ENCODE results near the gene FNDC3B.

FNDC3B gene

DNA sequence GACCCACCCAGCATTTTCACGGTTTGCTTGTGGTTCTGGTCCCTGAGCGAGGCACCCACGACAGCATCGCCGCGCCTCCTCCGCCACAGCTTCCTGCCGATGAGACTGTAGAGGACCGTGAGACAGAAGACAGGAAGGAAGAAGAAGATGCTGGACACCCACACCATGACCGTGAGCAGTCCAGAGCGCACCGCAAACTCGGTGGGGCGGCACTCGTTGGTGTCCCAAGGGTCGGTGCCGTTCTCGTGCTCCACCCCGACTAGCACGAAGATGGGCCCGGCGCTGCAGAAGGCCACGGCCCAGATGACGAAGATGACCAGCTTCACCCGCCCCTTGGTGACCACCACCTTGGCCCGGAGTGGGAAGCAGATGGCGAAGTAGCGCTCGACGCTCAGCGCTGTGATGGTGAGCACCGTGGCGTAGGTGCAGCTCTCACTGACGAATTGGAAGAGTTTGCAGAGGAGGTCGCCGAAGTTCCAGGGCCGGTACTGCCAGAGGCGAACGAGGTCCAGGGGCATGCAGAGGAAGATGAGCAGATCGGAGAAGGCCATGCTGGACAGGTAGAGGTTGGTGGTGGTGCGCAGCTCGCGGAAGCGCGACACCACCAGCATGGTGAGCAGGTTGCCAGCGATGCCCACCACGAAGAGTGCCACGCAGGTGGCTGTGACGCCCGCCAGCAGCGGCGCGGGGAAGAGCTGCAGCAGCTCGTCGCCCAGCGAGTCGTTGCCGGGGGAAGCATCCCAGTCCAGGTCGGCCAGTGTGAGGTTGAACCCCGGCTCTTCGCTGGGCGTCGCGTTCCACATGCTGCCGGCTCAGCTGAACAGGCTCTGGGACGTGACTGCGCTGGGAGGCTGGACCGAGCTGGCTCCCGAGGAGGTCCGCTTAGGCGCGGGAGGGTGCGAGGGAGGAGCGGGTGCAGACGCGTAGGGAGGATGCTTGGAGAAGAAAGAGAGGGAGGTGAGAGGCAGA, 408.5 kb downstream of the FNDC3B start, which contains the start of gene GHSR:
Gene GHSR, minus strand, starts transcription at position 846 of the 969 bp plus-strand sequence. Its CDS starts 43 bp downstream, at position 803.
- peak; percentile 7 for DNase-seq

DNA sequence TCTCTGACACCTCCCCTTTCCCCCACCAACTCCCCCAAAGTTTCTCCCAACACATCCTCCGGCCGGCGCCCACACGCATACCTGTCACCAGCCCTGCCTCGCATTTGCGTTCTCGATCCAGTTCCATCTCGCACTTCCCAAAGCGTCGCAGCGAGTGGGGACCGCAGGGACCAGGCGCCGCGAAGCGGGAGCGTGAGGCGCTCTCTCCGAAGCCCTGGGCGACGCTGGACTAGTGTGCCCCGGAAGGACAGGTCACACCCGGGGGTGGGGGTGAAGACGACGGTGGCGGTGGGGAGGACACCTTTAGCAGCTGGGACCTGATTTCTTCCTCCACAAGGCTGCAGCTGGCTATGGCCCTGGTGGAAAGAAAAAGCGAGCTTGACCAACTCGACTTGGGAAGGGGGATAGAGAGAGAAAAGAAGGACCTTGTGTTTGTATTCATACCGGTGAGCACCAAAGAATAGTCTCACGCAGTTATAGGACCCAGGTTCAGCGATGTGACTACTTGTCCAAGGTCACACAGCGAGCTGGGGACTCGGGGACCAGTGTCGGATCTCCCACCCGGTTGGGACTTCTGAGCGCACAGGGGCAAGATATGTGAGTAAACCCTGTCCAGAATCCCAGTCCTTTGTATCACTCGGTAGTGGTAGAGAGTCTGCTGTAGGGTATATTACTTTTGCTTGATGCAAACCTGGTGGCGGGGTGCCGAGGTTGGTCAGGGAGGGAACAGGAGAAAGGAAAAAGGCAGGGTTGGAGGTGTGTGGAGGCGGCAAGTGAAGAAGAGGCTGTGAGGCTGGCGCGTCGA, 409.5 kb downstream of the FNDC3B start:
- DNase-seq = no peak

DNA sequence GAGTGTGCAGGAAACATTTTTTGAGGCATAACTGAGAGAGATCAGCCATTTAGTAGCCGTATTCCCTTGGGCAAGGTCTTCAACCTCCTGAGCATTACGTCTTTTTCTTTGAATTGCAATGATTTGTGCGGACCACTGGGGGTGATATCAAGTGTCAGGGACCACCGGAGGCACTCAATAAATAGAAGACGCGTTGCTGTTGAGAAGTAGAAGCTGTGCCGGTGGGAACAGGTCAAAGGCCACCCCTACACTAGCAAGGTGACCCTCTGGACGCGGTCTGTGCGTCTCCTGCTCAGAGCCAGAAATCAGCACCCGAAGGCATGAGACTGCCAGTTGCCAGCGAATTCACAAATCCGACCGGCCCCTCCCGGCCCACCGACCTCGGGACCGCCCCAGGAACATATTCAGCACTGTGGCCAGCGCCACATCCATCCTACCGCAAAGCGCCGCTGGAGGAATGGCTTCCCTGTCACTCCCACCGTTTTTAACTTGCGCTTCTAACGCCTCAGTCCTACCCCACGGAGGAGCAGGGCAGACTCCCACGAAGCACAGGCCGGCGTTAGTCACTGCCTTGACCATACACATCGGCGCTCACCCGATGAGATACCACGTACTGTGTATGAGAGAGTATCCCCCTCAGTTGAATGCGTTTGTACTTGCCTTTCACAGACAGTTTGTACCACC, 410.2 kb downstream of the FNDC3B start:
- no peak for DNase-seq
